ENCODE measurements around the gene WWOX.

- no peak for TF ChIP-seq POLR2AphosphoS5 (IDR thresholded peaks at IDR 0.05; ENCODE audit: low read depth, low read length)
- TF ChIP-seq REST (IDR thresholded peaks at IDR 0.05; ENCODE audit: insufficient read depth in 1 of 2, low read depth in 2 of 2, low read length in 2 of 2): no peak
- no peak for TF ChIP-seq TAF1 (IDR thresholded peaks at IDR 0.05; ENCODE audit: borderline replicate concordance, insufficient read depth, low read length)
Observed at GRCh38 chr16:78786635-78787034, 687.2 kb downstream of the WWOX start.
